ENCODE data around the gene ICE1.
A peak's percentile ranks its signal among the peaks of the same experiment; 100 is the strongest.
"Not testable (repeated sequence)": the region's sequence is repeated elsewhere in the genome, so short reads cannot be mapped to it uniquely, and the experiment has no call there.

Gene ICE1

GRCh38 chr5:5401095-5401494 is 21.4 kb upstream of the ICE1 start:
- DNase-seq: no peak

GRCh38 chr5:5403741-5404140 is 18.7 kb upstream of the ICE1 start:
- no peak for DNase-seq

DNA sequence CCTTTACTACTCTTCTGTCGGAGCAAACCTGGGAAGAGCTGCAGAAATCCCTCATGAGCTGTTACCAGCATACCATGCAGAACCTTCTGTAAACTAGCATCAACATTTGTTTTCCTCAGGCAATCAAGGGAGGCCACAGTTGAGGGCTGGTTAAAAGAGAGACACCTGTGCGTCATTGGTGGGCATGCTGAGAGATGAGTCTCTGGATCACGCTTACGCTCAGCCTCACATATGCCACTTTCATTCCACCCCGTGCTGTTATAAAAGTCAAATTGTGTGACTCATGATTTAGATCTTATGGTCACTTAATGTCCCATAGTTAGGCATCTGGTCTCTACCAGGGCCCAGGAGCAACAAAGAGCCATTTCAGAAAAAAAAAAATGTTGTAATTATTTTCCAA is 18.1 kb upstream of the ICE1 start:
- no peak for DNase-seq

DNA sequence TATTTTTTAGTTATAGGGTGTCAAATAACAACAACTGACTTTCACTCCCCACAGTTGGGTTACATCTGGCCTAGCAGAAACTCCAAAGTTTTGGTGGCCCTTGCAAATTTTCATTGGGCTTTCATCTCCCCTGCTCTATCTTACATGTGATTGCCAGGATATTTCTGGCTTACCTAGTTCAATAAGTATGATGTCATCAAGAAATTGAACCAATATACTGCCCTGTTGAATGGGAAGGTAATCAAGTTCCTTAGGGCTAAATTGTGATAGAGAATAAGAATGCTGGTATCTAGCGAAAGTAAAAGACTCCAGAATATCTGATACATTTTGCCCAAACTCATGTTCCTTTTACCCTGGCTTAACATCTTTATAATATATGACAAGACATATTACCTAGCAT is 17.0 kb upstream of the ICE1 start:
- no peak for DNase-seq

DNA sequence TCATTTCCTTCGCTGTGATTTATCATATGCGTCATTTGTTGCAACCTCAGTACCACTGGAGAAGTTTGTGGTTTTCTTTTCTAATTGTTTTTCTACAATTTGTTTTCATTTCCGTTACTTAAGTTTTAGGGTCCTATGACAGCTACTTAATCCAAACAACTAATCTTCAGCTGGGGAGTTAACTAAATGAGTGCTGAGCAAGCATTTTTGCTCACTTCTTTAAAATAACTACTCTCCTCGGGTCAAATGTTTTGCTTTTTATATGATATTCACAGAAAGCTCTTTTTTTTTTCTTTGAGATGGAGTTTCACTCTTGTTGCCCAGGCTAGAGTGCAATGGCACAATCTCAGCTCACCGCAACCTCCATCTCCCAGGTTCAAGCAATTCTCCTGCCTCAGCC is 14.6 kb upstream of the ICE1 start:
- no peak for DNase-seq

- DNase-seq: no peak
Measured at GRCh38 chr5:5409151-5409810, 13.2 kb upstream of the ICE1 start.

GRCh38 chr5:5413856-5414255 is 8.6 kb upstream of the ICE1 start:
- not testable (repeated sequence) for DNase-seq

DNA sequence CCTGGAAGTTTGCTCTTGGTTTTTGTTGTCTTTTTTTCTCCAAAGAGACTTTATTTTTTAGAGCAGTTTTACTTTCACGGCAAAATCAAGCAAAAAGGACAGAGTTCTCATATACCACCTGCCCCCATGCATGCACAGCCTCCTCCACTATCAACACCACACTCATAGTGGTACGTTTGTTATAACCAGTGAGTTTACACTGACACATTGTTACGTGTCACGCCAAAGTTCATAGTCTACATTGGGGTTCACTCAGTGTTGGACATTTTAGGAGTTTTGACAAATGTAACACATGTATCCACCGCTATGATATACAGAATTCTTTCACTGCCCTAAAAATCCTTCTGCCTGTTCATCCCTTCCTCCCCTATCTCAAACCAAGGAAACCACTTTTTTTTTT is 7.5 kb upstream of the ICE1 start:
- DNase-seq: no peak

DNA sequence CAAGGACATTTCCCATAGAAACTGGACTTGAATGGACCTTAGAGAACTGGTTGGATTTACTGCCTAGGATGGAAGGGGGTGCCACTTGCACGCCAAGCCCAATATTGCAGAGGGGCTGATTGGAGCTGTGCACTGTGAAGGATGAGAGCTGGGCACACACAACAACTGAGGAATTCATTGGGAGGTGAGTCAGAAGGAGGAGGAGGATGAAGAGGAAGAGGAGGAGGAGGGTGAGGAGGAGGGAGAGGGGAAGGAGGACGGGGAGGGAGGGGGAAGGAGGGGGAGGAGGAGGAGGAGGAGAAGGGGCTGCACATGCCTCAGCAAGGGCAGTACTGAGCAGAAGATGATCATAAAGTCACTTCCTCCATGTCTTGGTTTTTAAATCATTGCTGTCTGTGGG is 5.7 kb upstream of the ICE1 start:
- no peak for DNase-seq

DNA sequence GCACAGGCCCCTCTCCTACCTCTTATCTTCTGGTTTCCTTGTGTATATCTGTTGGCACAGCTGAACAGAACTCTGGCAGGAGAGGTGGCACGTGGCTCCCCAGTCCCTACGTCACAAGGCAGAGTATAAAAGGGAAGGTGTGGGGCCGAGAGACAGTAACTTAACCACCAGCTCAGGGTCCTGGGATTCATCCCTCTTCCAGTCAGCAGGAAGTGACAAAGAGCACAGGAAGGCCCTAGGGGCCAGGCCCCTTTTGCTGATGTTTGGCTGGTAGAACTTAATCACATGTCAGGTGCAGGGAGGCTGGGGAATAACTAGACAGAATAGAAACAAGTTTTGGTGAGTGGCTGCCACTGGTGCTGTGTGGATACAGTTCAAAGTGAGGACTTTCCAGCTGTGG is 4.5 kb upstream of the ICE1 start:
- DNase-seq: no peak

DNA sequence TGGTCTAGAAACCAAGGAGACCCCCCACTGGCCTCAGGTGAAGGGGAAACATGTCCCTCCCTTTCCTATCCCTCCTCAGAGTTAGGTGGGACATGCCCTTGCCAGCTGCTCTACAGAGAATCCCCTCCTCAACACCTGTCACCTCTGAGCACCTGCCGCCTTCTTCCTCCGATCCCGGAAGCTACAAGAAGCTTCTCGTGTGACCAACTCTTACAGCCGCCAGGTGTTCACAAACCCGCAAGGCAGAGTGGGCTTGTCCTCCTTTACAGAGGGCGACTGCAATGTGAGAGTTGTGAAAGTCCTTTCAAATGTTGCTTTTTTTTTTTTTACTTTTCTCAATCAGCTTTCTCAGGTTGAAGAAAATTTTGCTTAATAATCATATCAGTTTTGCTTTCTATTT is 3.7 kb upstream of the ICE1 start:
- DNase-seq: no peak

- DNase-seq: no peak
Measured at GRCh38 chr5:5419291-5420210, 2.9 kb upstream of the ICE1 start.

- DNase-seq: no peak
Measured at GRCh38 chr5:5420251-5420650, 2.2 kb upstream of the ICE1 start.

GRCh38 chr5:5421149-5421960 is 1.1 kb upstream of the ICE1 start:
- peak; percentile 10 for DNase-seq

GRCh38 chr5:5422819-5423515 is 490 bp downstream of the ICE1 start:
- DNase-seq: no peak

- DNase-seq: no peak
Measured at GRCh38 chr5:5423586-5423985, 1.1 kb downstream of the ICE1 start.

DNA sequence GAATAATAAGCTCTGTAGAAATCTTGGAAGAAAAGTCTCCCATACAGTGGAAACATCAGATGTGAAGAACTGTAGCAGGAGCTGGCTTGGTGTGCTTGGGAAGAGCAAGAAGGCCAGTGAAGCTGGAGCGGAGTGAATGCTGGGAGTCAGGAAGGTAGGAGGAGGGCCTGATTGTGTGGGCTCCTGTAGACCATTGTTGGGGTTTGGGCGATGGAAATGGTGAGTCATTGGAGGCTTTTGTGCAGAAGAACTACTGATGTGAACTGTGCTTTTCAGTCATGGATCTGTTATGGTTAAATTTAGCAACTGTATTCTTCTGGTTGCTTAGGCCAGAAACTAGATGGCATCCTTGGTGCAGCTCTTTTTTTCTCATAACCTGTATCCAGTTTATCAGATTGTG is 2.3 kb downstream of the ICE1 start:
- DNase-seq: peak; percentile 31

- DNase-seq: no peak
Measured at GRCh38 chr5:5430136-5430535, 7.7 kb downstream of the ICE1 start.

GRCh38 chr5:5432020-5432707 is 9.7 kb downstream of the ICE1 start:
- DNase-seq: no peak

DNA sequence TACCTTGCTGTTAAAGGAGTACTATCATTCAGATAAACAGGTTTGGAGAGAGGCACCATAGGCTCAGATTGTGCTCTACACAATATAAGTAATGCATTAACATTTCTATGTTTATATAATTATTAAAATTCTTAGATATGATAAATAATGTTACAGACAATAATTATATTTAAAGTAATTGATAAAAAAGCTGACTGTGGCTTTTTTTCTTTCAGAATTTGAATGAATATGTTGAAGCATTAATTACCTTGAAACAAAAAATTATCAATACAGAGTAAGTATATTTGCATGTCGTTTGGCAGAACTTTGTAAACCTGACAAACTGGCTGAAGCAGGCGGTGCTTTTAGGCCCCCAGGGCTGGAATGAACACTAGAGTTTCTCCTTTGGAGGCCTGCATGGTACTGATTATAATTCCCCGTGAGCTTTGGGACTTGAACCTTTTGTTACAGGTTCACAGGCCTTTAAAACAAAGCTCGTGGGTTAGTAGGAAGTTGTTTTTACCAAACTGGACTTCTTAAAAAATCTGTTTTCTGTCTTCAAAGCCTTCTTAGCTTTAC is 13.8 kb downstream of the ICE1 start:
- no peak for DNase-seq

DNA sequence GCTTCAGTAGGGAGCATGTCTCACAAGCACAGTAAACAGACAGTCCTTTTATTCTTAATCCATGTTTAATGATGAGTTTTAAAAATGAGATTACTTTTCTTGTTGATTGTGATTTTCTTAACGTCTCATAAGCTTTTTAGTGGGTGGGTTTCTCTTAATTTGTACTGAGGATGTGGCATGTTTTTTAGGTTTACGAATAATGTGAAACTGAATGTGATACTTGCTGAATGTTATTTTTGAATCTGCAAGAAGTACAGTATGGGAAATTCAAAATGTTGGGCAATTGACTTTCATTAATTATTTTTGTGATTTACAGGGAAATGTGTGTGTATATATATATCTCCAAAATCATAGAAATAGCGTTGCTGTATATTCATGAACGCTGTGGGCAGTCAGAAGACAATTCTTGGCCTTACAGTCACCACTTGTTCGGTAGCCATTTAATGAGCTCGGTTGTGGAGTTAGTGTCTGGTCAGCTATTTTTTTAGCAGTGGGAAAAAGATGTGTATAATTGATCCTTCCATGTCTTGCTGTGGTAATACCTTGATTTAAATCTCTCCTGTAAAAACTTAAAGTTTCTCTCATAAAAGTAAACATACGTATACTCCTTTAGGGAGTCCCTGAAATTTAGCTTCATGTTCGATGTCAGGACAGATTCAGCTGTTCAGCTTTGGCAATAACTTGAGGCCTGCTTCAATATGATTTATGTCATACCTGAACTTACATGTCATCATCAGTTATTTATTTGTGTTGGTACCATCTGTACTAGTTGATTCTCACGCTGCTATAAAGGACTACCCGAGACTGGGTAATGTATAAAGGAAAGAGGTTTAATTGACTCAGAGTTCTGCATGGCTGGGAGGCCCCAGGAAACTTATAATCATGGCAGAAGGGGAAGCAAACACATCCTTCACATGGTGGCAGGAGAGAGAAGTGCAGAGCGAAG is 15.0 kb downstream of the ICE1 start:
- no peak for DNase-seq

Measured in stimulated activated CD4-positive, alpha-beta T cell treated with anti-CD3 and anti-CD28 coated beads, Interleukin-4, amount 100 ng/mL, for 24 hours (primary cell).